ENCODE results near the gene POLR2E. TPM values are rescaled to one million over a fixed set of nuclear protein-coding genes. Genes with fewer than 3 reads are reported as not detected.

POLR2E gene
- total and polyA plus RNA-seq, 10 of the 15 experiments (the other 5 are each of a cell fraction or from before 2014, with no cell fraction given) = 4.0 to 487 (median 200) TPM

DNA sequence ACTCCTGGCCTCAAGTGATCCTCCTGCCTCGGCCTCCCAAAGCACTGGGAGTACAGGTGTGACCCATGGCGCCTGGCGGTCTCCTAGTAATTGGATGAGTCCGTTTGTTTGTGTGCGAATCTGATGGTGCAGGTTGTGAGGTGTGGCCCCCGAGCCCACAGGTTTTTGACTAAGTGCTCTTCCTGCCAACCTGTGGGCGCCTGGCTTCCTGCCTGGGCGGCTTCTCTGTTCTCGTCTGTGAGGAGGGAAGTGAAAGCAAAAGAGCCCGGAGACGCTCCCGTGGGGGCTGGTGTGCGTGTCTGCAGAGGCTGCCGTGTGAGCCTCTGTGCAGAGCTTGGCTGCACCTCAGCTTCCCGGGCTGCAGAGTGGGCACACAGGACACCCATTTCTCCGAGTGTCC is 18.2 kb downstream of the POLR2E start (continued):
- TF ChIP-seq MXI1 (IDR thresholded peaks at IDR 0.05; ENCODE audit: low read depth, low read length) (peak; percentile 86), PAX5 (IDR thresholded peaks at IDR 0.05; ENCODE audit: borderline replicate concordance, low read depth, low read length) (peak; percentile 76), YBX1 (IDR thresholded peaks at IDR 0.05) (no peak), MTA3 (IDR thresholded peaks at IDR 0.05; ENCODE audit: borderline replicate concordance, low read length) (peak; percentile 71; the same call in 1 of the 2 replicates), POU2F2 (IDR thresholded peaks at IDR 0.05; ENCODE audit: borderline replicate concordance, low read depth, low read length) (peak; percentile 87), GABPA (IDR thresholded peaks at IDR 0.05; ENCODE audit: low read depth) (no peak), MEF2A (IDR thresholded peaks at IDR 0.05; ENCODE audit: insufficient read depth, low read depth, low read length) (peak; percentile 66; the same call in 1 of the 2 replicates), ZBED1 (IDR thresholded peaks at IDR 0.05; ENCODE audit: borderline replicate concordance) (no peak; the same call in 1 of the 2 replicates), CBX3 (IDR thresholded peaks at IDR 0.05; ENCODE audit: borderline replicate concordance, low read depth) (no peak), TARDBP (IDR thresholded peaks at IDR 0.05; ENCODE audit: borderline replicate concordance) (no peak; the same call in 1 of the 2 replicates), NFYB (IDR thresholded peaks at IDR 0.05; ENCODE audit: insufficient read depth, low read depth, low read length) (no peak), USF1 (IDR thresholded peaks at IDR 0.05; ENCODE audit: borderline replicate concordance, extremely low read length, insufficient read depth, low read depth, low read length) (no peak), STAT1 (conservative IDR thresholded peaks at IDR 0.05) (no peak), IKZF2 (IDR thresholded peaks at IDR 0.05) (peak; percentile 87 to 91), RAD51 (IDR thresholded peaks at IDR 0.05) (no peak), MAX (IDR thresholded peaks at IDR 0.05; ENCODE audit: low read depth, low read length) (no peak), SMAD5 (IDR thresholded peaks at IDR 0.05; ENCODE audit: low read depth) (no peak), CHD4 (IDR thresholded peaks at IDR 0.05) (0 out of 2 replicates have a peak, but pooled peaks have one; percentile 47), PBX3 (IDR thresholded peaks at IDR 0.05; ENCODE audit: insufficient replicate concordance, low read depth, low read length) (peak; percentile 54)
- TF ChIP-seq, protein P1, sequence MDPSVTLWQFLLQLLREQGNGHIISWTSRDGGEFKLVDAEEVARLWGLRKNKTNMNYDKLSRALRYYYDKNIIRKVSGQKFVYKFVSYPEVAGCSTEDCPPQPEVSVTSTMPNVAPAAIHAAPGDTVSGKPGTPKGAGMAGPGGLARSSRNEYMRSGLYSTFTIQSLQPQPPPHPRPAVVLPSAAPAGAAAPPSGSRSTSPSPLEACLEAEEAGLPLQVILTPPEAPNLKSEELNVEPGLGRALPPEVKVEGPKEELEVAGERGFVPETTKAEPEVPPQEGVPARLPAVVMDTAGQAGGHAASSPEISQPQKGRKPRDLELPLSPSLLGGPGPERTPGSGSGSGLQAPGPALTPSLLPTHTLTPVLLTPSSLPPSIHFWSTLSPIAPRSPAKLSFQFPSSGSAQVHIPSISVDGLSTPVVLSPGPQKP (IDR thresholded peaks at IDR 0.05; ENCODE audit: low read depth, low read length) = no peak
- TF ChIP-seq, protein P2, sequence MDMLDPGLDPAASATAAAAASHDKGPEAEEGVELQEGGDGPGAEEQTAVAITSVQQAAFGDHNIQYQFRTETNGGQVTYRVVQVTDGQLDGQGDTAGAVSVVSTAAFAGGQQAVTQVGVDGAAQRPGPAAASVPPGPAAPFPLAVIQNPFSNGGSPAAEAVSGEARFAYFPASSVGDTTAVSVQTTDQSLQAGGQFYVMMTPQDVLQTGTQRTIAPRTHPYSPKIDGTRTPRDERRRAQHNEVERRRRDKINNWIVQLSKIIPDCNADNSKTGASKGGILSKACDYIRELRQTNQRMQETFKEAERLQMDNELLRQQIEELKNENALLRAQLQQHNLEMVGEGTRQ (IDR thresholded peaks at IDR 0.05; ENCODE audit: borderline replicate concordance, low read depth, low read length) = no peak
- TF ChIP-seq, protein P3, sequence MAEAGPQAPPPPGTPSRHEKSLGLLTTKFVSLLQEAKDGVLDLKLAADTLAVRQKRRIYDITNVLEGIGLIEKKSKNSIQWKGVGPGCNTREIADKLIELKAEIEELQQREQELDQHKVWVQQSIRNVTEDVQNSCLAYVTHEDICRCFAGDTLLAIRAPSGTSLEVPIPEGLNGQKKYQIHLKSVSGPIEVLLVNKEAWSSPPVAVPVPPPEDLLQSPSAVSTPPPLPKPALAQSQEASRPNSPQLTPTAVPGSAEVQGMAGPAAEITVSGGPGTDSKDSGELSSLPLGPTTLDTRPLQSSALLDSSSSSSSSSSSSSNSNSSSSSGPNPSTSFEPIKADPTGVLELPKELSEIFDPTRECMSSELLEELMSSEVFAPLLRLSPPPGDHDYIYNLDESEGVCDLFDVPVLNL (IDR thresholded peaks at IDR 0.05; ENCODE audit: low read depth, low read length) = no peak
- TF ChIP-seq, protein P4, sequence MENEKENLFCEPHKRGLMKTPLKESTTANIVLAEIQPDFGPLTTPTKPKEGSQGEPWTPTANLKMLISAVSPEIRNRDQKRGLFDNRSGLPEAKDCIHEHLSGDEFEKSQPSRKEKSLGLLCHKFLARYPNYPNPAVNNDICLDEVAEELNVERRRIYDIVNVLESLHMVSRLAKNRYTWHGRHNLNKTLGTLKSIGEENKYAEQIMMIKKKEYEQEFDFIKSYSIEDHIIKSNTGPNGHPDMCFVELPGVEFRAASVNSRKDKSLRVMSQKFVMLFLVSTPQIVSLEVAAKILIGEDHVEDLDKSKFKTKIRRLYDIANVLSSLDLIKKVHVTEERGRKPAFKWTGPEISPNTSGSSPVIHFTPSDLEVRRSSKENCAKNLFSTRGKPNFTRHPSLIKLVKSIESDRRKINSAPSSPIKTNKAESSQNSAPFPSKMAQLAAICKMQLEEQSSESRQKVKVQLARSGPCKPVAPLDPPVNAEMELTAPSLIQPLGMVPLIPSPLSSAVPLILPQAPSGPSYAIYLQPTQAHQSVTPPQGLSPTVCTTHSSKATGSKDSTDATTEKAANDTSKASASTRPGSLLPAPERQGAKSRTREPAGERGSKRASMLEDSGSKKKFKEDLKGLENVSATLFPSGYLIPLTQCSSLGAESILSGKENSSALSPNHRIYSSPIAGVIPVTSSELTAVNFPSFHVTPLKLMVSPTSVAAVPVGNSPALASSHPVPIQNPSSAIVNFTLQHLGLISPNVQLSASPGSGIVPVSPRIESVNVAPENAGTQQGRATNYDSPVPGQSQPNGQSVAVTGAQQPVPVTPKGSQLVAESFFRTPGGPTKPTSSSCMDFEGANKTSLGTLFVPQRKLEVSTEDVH (IDR thresholded peaks at IDR 0.05; ENCODE audit: low read depth, partially characterized antibody) = no peak

Data from GM12878 (cell line).